Fibroblast of lung (primary cell): ENCODE measurements around the gene PSMD1. TPM values are rescaled to one million over a fixed set of nuclear protein-coding genes. Genes with fewer than 3 reads are reported as not detected.

Experiments
- DNase-seq, 2 donors: peaks; one replicate each; pipeline versions ENCODE4 v3.0.0 to v3.0.0-alpha.2; 2010; ENCODE audit warnings: low read depth in 2 of 2
- H2AFZ ChIP-seq: 2 replicates; pipeline ENCODE4 v1.5.1; 2012; ENCODE audit warnings: low read length, control low read depth, inconsistent platforms
- H3K27ac ChIP-seq: 2 replicates; pipeline ENCODE4 v1.5.1; 2011; ENCODE audit warnings: low read length, control low read depth; ENCODE audit not compliant: insufficient read depth
- H3K27me3 ChIP-seq: 2 replicates; pipeline ENCODE4 v1.5.1; 2011; ENCODE audit warnings: mild to moderate bottlenecking, low read length; ENCODE audit not compliant: control insufficient read depth, insufficient read depth
- H3K36me3 ChIP-seq: 2 replicates; pipeline ENCODE4 v1.5.1; 2011; ENCODE audit warnings: low read length; ENCODE audit not compliant: control insufficient read depth, insufficient read depth
- H3K4me1 ChIP-seq: 2 replicates; pipeline ENCODE4 v1.5.1; 2011; ENCODE audit warnings: low read length; ENCODE audit not compliant: control insufficient read depth, insufficient read depth; ENCODE audit errors: extremely low read depth
- H3K4me2 ChIP-seq: 2 replicates; pipeline ENCODE4 v1.5.1; 2011; ENCODE audit warnings: low read length, control low read depth; ENCODE audit not compliant: insufficient read depth; ENCODE audit errors: extremely low read depth
- H3K4me3 ChIP-seq, 4 experiments: fragments of 200-600 bp in 1 of 4; sonication (generic) in 1 of 4; replicated peaks in 1 of 4; 2 replicates each; pipeline ENCODE4 v1.5.1; 2011 to 2016; ENCODE audit warnings: low read length in 4 of 4, low read depth in 3 of 4, mild to moderate bottlenecking in 3 of 4, control low read depth in 2 of 4, inconsistent platforms in 1 of 4, mixed read lengths in 1 of 4; ENCODE audit not compliant: insufficient read depth in 1 of 4; ENCODE audit errors: control extremely low read depth in 1 of 4
- H3K79me2 ChIP-seq: 2 replicates; pipeline ENCODE4 v1.5.1; 2012; ENCODE audit warnings: mild to moderate bottlenecking, low read length, inconsistent platforms; ENCODE audit not compliant: control insufficient read depth, insufficient read depth
- H3K9ac ChIP-seq: 2 replicates; pipeline ENCODE4 v1.5.1; 2011; ENCODE audit warnings: mild to moderate bottlenecking, low read length, control low read depth; ENCODE audit not compliant: insufficient read depth
- H3K9me3 ChIP-seq: 2 replicates; pipeline ENCODE4 v1.5.1; 2012; ENCODE audit warnings: low read depth, low read length; ENCODE audit not compliant: control insufficient read depth, insufficient read depth
- H4K20me1 ChIP-seq: 2 replicates; pipeline ENCODE4 v1.5.1; 2011; ENCODE audit warnings: low read length; ENCODE audit not compliant: control insufficient read depth, insufficient read depth; ENCODE audit errors: extremely low read depth
- EZH2 ChIP-seq: IDR thresholded peaks from 2 replicates; pipeline ENCODE4 v1.5.1; 2012; ENCODE audit warnings: low read length, control low read depth, mild to moderate bottlenecking; ENCODE audit errors: missing control alignments
- polyA plus RNA-seq, 2 donors: library from polyadenylated mRNA; depleted of rRNA in 1 of 2; stranded (reverse) in 1 of 2; unstranded in 1 of 2; fragments of >200 nt; gene quantifications; 2 replicates each; pipeline ENCODE4 v1.2.1, GENCODE V29; 2011 to 2012; ENCODE audit warnings: missing spikeins in 1 of 2
- total RNA-seq: library from RNA; depleted of rRNA; stranded (reverse); fragments of >200 nt; gene quantifications from 2 replicates; pipeline ENCODE4 v1.2.1, GENCODE V29; 2014
- TF ChIP-seq, protein P1 (sequence below), 2 donors: IDR thresholded peaks in 1 of 2; conservative IDR thresholded peaks in 1 of 2; 1 replicate in 1 of 2; 2 replicates in 1 of 2; pipeline ENCODE4 v1.5.1; 2011 to 2012; ENCODE audit warnings: low read length in 2 of 2, control low read depth in 1 of 2, inconsistent platforms in 1 of 2, low read depth in 1 of 2, mild to moderate bottlenecking in 1 of 2

Gene PSMD1
- total and polyA plus RNA-seq, 2 donors (not counting 1 experiment from before 2014, with no cell fraction given): 125 to 144 TPM

DNA sequence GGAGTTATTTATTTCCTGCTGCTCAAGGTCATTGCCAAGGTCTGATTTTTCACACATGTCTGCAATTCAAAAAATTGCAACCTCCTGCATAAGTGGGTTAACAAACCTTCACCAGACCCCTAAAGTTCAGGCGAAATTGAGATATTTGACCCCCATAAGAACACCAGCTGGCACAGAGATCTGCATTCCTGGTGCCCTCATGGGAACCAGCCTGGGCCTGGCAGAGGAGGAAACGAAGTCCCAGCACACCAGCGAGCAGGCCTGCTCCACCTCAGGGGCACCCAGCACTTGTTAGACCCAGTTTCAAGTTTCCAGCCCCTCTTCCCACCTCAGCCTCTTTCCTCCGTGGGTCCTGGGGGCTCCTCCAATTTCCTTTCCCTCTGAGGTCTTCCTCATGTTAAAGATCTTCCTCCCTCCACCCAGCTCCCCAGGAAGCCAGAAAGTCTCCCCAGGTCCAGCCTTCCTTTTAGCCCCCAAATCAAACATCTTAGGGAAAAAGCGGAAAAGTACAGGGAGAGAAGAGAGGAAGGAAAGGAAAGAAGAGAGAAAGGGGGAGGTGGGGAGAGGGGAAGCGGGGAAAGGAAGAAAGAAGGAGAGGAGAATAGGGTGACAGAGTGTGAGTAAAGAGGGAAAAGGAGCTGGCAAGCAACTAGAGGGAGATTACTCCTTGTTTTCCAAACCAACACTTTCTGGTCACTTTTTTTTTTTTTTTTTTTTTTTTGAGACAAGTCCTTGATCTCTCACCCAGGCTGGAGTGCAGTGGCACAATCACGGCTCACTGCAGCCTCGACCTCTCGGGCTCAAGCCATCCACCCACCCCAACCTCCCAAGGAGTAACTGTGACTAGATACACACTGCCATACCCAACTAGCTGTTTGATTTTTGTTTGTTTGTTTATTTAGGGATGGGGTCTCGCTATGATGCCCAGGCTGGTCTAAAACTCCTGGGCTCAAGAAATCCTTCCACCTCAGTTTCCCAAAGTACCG lies 23.2 kb upstream of the PSMD1 start:
- H3K4me3 ChIP-seq: no peak overlapping the region
- no peak for DNase-seq
- no peak overlapping the region for H2AFZ ChIP-seq
- no peak overlapping the region for H3K27ac ChIP-seq
- no peaks in the 10 kb centered on the region for H3K36me3 ChIP-seq
- no peaks in the 10 kb centered on the region for H3K79me2 ChIP-seq
- H3K4me1 ChIP-seq: no peaks in the 10 kb centered on the region
- no peaks in the 10 kb centered on the region for H3K9me3 ChIP-seq
- H4K20me1 ChIP-seq: no peaks in the 10 kb centered on the region
- H3K27me3 ChIP-seq: peaks cover 27% of the 10 kb centered on the region
- no peak overlapping the region for H3K4me2 ChIP-seq
- no peak overlapping the region for H3K9ac ChIP-seq
- TF ChIP-seq, protein P1, sequence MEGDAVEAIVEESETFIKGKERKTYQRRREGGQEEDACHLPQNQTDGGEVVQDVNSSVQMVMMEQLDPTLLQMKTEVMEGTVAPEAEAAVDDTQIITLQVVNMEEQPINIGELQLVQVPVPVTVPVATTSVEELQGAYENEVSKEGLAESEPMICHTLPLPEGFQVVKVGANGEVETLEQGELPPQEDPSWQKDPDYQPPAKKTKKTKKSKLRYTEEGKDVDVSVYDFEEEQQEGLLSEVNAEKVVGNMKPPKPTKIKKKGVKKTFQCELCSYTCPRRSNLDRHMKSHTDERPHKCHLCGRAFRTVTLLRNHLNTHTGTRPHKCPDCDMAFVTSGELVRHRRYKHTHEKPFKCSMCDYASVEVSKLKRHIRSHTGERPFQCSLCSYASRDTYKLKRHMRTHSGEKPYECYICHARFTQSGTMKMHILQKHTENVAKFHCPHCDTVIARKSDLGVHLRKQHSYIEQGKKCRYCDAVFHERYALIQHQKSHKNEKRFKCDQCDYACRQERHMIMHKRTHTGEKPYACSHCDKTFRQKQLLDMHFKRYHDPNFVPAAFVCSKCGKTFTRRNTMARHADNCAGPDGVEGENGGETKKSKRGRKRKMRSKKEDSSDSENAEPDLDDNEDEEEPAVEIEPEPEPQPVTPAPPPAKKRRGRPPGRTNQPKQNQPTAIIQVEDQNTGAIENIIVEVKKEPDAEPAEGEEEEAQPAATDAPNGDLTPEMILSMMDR (conservative IDR thresholded peaks at IDR 0.05 in 1 of 2, IDR thresholded peaks at IDR 0.05 in 1 of 2; ENCODE audit: low read depth in 1 of 2, low read length in 2 of 2): no peak
- TF ChIP-seq EZH2: no peak

DNA sequence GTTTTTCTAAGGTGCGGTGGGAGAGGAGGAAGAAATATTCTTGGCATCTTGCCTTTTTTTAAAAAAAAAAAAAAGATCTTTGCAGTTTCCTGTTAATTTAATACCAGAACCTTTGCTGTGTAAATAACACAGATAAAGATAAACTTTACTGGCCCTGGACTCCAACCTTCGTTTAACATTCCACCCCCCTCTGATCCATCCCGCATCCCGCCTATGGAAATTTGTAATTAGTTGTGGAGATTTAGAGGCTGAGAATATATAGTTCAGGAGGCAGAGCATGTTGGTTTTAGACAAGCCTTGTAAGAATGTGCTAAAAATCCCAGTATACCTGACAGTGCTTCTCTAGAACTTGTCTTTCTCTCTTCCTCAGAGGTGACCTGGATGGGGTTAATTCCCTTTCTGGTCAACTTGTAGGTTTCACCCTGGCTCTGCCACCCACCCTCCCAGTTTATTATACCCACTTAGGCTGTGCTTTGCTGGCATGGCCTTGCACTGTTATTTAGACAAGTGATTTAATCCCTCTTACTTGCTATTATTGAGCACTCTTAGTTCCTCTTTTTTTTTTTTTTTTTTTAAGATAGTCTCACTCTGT lies 22.3 kb upstream of the PSMD1 start:
- Histone ChIP-seq H3K9ac (no peak overlapping the region), H3K36me3 (no peaks in the 10 kb centered on the region), H3K27ac (no peak overlapping the region), H3K4me3 (no peak overlapping the region), H2AFZ (no peak overlapping the region), H3K4me2 (no peak overlapping the region), H4K20me1 (no peaks in the 10 kb centered on the region), H3K79me2 (no peaks in the 10 kb centered on the region), H3K4me1 (no peaks in the 10 kb centered on the region), H3K27me3 (peaks cover 30% of the 10 kb centered on the region), H3K9me3 (no peaks in the 10 kb centered on the region)
- no peak for TF ChIP-seq EZH2
- TF ChIP-seq, protein P1 (conservative IDR thresholded peaks at IDR 0.05 in 1 of 2, IDR thresholded peaks at IDR 0.05 in 1 of 2; ENCODE audit: low read depth in 1 of 2, low read length in 2 of 2): no peak
- DNase-seq: no peak

DNA sequence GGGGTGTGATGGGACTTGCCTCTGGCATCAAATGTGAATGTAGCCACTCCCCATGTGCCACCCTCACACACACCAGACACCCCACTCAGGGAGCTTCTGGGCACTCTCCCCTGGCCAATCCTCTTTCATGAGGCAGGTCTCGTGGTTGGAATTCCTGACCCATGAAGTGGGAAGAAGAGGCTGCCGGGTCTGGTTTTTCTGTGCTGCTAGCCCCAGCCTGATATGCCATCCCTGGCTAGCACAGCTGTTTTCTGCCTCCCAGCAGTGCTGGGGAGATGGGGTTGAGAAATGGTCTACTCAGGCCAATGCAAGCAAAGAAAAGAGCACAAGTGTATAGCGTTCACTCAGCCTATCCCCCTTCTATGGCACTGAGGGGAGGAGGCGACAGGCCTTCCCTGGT lies 20.5 kb upstream of the PSMD1 start:
- Histone ChIP-seq H4K20me1 (no peaks in the 10 kb centered on the region), H3K79me2 (no peaks in the 10 kb centered on the region), H3K9ac (no peak overlapping the region), H3K36me3 (no peaks in the 10 kb centered on the region), H2AFZ (no peak overlapping the region), H3K27ac (no peak overlapping the region), H3K27me3 (peaks cover 32% of the 10 kb centered on the region), H3K4me3 (no peak overlapping the region), H3K4me2 (no peak overlapping the region), H3K4me1 (no peaks in the 10 kb centered on the region), H3K9me3 (no peaks in the 10 kb centered on the region)
- peak; percentile 46 for TF ChIP-seq EZH2
- TF ChIP-seq, protein P1 (conservative IDR thresholded peaks at IDR 0.05 in 1 of 2, IDR thresholded peaks at IDR 0.05 in 1 of 2; ENCODE audit: low read depth in 1 of 2, low read length in 2 of 2): no peak
- DNase-seq: no peak
